HG03558 (cell line): ENCODE results near the gene DCLK2.

ENCODE experiments used
- ATAC-seq: cut with Tn5 transposase; IDR thresholded peaks from one replicate; pipeline ENCODE4 v1.9.1; 2021; ENCODE audit warnings: moderate number of reproducible peaks; ENCODE audit not compliant: unreplicated experiment; ENCODE audit errors: extremely low read depth

The DCLK2 gene

GRCh38 chr4:150115851-150116250, 37.6 kb downstream of the DCLK2 start:
- no peak for ATAC-seq

GRCh38 chr4:150116506-150116905, 38.3 kb downstream of the DCLK2 start:
- no peak for ATAC-seq

GRCh38 chr4:150117094-150117493, 38.8 kb downstream of the DCLK2 start:
- no peak for ATAC-seq

GRCh38 chr4:150117629-150118028, 39.4 kb downstream of the DCLK2 start:
- ATAC-seq, result no peak

- ATAC-seq, result no peak
These were observed 41.2 kb downstream of the DCLK2 start for GRCh38 chr4:150119492-150119891.

- ATAC-seq, result no peak
These were observed 44.8 kb downstream of the DCLK2 start for GRCh38 chr4:150123087-150123486.

- no peak for ATAC-seq
These were observed 45.8 kb downstream of the DCLK2 start for GRCh38 chr4:150123796-150124677.

- no peak for ATAC-seq
These were observed 48.1 kb downstream of the DCLK2 start for GRCh38 chr4:150126201-150126863.

- peak; percentile 54 for ATAC-seq
These were observed 48.6 kb downstream of the DCLK2 start for GRCh38 chr4:150126864-150127203.

GRCh38 chr4:150127757-150128156, 49.5 kb downstream of the DCLK2 start:
- no peak for ATAC-seq

GRCh38 chr4:150130933-150131332, 52.7 kb downstream of the DCLK2 start:
- no peak for ATAC-seq

GRCh38 chr4:150131581-150132228, 53.5 kb downstream of the DCLK2 start:
- no peak for ATAC-seq

- ATAC-seq, result no peak
These were observed 55.4 kb downstream of the DCLK2 start for GRCh38 chr4:150133605-150134004.

GRCh38 chr4:150135134-150135772, 57.0 kb downstream of the DCLK2 start:
- ATAC-seq, result no peak

- ATAC-seq, result no peak
These were observed 57.8 kb downstream of the DCLK2 start for GRCh38 chr4:150136036-150136435.

- ATAC-seq, result no peak
These were observed 58.2 kb downstream of the DCLK2 start for GRCh38 chr4:150136481-150136880.

GRCh38 chr4:150139297-150139865, 61.1 kb downstream of the DCLK2 start:
- ATAC-seq, result no peak

- no peak for ATAC-seq
These were observed 62.6 kb downstream of the DCLK2 start for GRCh38 chr4:150140774-150141400.

GRCh38 chr4:150141756-150142155, 63.5 kb downstream of the DCLK2 start:
- ATAC-seq, result no peak

GRCh38 chr4:150142831-150143230, 64.6 kb downstream of the DCLK2 start:
- no peak for ATAC-seq
